ENCODE data around the gene XPNPEP1. TPM values are rescaled to one million over a fixed set of nuclear protein-coding genes. Genes with fewer than 3 reads are reported as not detected.

The XPNPEP1 gene
- total and polyA plus RNA-seq, 2 of the 4 experiments (the other 2 are of a cell fraction), result 164 to 311 TPM

GRCh38 chr10:109920016-109920415 is 3.3 kb downstream of the XPNPEP1 start:
- dilution Hi-C loops (cut with HindIII; ENCODE audit: low sequenced_read_pairs, unreplicated experiment) (no loop called here), in situ Hi-C loops (cut with MboI; ENCODE audit: low sequenced_read_pairs) (loop anchor here (25.0 kb wide), 1 partner anchor 642 kb away; the partner anchor contains the start of gene SMC3), intact Hi-C loops (cut with micrococcal nuclease) (no loop called here)
- H3K9me3 ChIP-seq (ENCODE audit: control insufficient read depth, insufficient read depth, low read length), result no peaks in the 10 kb centered on the region
- peaks cover 1% of the 10 kb centered on the region; the same call in 1 of the 2 replicates for H3K36me3 ChIP-seq (ENCODE audit: control insufficient read depth, insufficient read depth, low read length)
- no peak overlapping the region for H3K14ac ChIP-seq (replicated peaks; ENCODE audit: low read depth, low read length)
- H3K27ac ChIP-seq (ENCODE audit: insufficient read depth, low read length), result no peak overlapping the region
- no peak overlapping the region for H2BK15ac ChIP-seq (ENCODE audit: low read depth, low read length)
- H3K4me3 ChIP-seq (ENCODE audit: insufficient read depth, low read depth, low read length), result no peak overlapping the region
- H3K79me1 ChIP-seq (ENCODE audit: low read depth in 1 of 2, low read length in 2 of 2), result peaks cover 31 to 65% of the 10 kb centered on the region in 2 experiments
- no peak overlapping the region for H3K4ac ChIP-seq (ENCODE audit: low read depth, low read length)
- ATAC-seq (ENCODE audit: low read depth), result no peak
- H4K5ac ChIP-seq (ENCODE audit: low read depth, low read length), result no peak overlapping the region
- H4K20me1 ChIP-seq (ENCODE audit: insufficient read depth, low read length), result peaks cover 20% of the 10 kb centered on the region; the same call in 1 of the 2 replicates
- no peak overlapping the region for H2AK5ac ChIP-seq (ENCODE audit: low read depth, low read length)
- no peak overlapping the region for H2BK20ac ChIP-seq (ENCODE audit: low read depth, low read length)
- H3K18ac ChIP-seq (ENCODE audit: low read depth, low read length), result no peak overlapping the region
- H2BK5ac ChIP-seq (ENCODE audit: low read depth, low read length, poor library complexity, severe bottlenecking), result no peak overlapping the region
- WGBS, 2 experiments (ENCODE audit: extremely low coverage in 2 of 2, insufficient read length in 1 of 2), result no CpG with 5 or more reads among the region's 3 CpGs
- no peak overlapping the region for H3K4me2 ChIP-seq (ENCODE audit: low read depth, low read length)
- CTCF ChIA-PET, result interaction anchor here (0.6 kb wide), 1 partner anchor 112 kb away, joined by 3 read pairs; no protein-coding TSS in a partner anchor
- no peak overlapping the region for H2AFZ ChIP-seq (replicated peaks; ENCODE audit: low read length, poor library complexity)
- no peak for DNase-seq
- no peak overlapping the region for H3K23ac ChIP-seq (ENCODE audit: low read depth, low read length)
- no peak overlapping the region for H4K91ac ChIP-seq (ENCODE audit: insufficient read depth, low read depth, low read length)
- no peak overlapping the region for H2AK9ac ChIP-seq (replicated peaks; ENCODE audit: low read depth, low read length, poor library complexity)
- BruUV-seq (replicated peaks), result no TSS peak
- H3K4me1 ChIP-seq (ENCODE audit: control insufficient read depth, insufficient read depth, low read length), result peaks cover 20% of the 10 kb centered on the region
- TF ChIP-seq SMC3 (IDR thresholded peaks at IDR 0.05; ENCODE audit: low read depth, low read length) (no peak), NFE2L2 (IDR thresholded peaks at IDR 0.05; ENCODE audit: low read depth, low read length) (no peak), CEBPB (IDR thresholded peaks at IDR 0.05; ENCODE audit: low read depth, low read length) (no peak), CTCF (conservative IDR thresholded peaks at IDR 0.05; ENCODE audit: low read depth, low read length) (no peak), FOS (IDR thresholded peaks at IDR 0.05; ENCODE audit: low read depth, low read length) (no peak), RCOR1 (IDR thresholded peaks at IDR 0.05; ENCODE audit: insufficient replicate concordance, low read length) (no peak), MAZ (IDR thresholded peaks at IDR 0.05; ENCODE audit: borderline replicate concordance, low read depth, low read length) (no peak), ELK1 (IDR thresholded peaks at IDR 0.05; ENCODE audit: borderline replicate concordance, low read depth, low read length) (no peak), POLR2A (IDR thresholded peaks at IDR 0.05; ENCODE audit: low read depth, low read length) (no peak), CHD1 (IDR thresholded peaks at IDR 0.05; ENCODE audit: low read depth, low read length) (no peak), USF2 (IDR thresholded peaks at IDR 0.05; ENCODE audit: low read depth, low read length) (no peak), BHLHE40 (IDR thresholded peaks at IDR 0.05; ENCODE audit: low read depth, low read length) (no peak), RAD21 (IDR thresholded peaks at IDR 0.05; ENCODE audit: low read length) (no peak), RFX5 (IDR thresholded peaks at IDR 0.05; ENCODE audit: low read depth, low read length) (no peak), MAFK (IDR thresholded peaks at IDR 0.05; ENCODE audit: low read depth, low read length) (no peak), MXI1 (IDR thresholded peaks at IDR 0.05; ENCODE audit: borderline replicate concordance, low read depth, low read length) (no peak)
- POLR2A ChIA-PET (ENCODE audit: unreplicated experiment), result no interaction called here
- no peak overlapping the region for H3K56ac ChIP-seq (ENCODE audit: extremely low read depth, insufficient read depth, low read length)
- H3K27me3 ChIP-seq (ENCODE audit: control insufficient read depth, insufficient read depth, low read length), result no peaks in the 10 kb centered on the region
- no peak overlapping the region for H4K8ac ChIP-seq (ENCODE audit: low read depth in 2 of 2, low read length in 2 of 2)
- H3K9me1 ChIP-seq (ENCODE audit: insufficient read depth, low read length), result peaks cover 10% of the 10 kb centered on the region
- no peak overlapping the region for H3K9ac ChIP-seq (ENCODE audit: low read depth, low read length)
- no peak overlapping the region for H2BK120ac ChIP-seq (ENCODE audit: low read depth, low read length)

All from IMR-90 (cell line).